K562 (cell line): ENCODE data around the gene RILP. TPM values are rescaled to one million over a fixed set of nuclear protein-coding genes. Genes with fewer than 3 reads are reported as not detected.

Experiments used
- ADNP ChIP-seq: fragments of 200-800 bp; sonication (Bioruptor generic); IDR thresholded peaks from 2 replicates; pipeline ENCODE4 v1.6.1; 2016; ENCODE audit warnings: missing genetic modification characterization, missing compliant biosample characterization
- ARHGAP35 ChIP-seq: fragments of 450-650 bp; IDR thresholded peaks from 2 replicates; pipeline ENCODE4 v1.6.1; 2018; ENCODE audit not compliant: partially characterized antibody
- CBX2 ChIP-seq: fragments of 200-600 bp; sonication (generic); IDR thresholded peaks from one replicate; pipeline ENCODE4 v1.6.1; 2012; ENCODE audit warnings: mild to moderate bottlenecking, low read length, inconsistent platforms; ENCODE audit not compliant: insufficient read depth, poor library complexity, severe bottlenecking
- CHAMP1 ChIP-seq: fragments of 450-650 bp; IDR thresholded peaks from 2 replicates; pipeline ENCODE4 v1.6.1; 2016; ENCODE audit warnings: mild to moderate bottlenecking
- EZH2 ChIP-seq: IDR thresholded peaks from 2 replicates; pipeline ENCODE4 v1.6.1; 2012; ENCODE audit warnings: low read depth, mild to moderate bottlenecking, inconsistent platforms, low read length, borderline replicate concordance
- HDAC2 ChIP-seq: fragments of 450-650 bp; IDR thresholded peaks from 2 replicates; pipeline ENCODE4 v1.6.1; 2016; ENCODE audit warnings: mild to moderate bottlenecking
- HDAC3 ChIP-seq: fragments of 450-650 bp; IDR thresholded peaks from 2 replicates; pipeline ENCODE4 v1.6.1; 2018; ENCODE audit warnings: borderline replicate concordance, mild to moderate bottlenecking, moderate library complexity; ENCODE audit not compliant: partially characterized antibody
- KLF13 ChIP-seq: fragments of 450-650 bp; IDR thresholded peaks from 2 replicates; pipeline ENCODE4 v1.6.1; 2016; ENCODE audit warnings: missing genetic modification characterization, low read depth, mild to moderate bottlenecking, missing compliant biosample characterization, moderate library complexity, borderline replicate concordance
- NFYB ChIP-seq: IDR thresholded peaks from 2 replicates; pipeline ENCODE4 v1.6.1; 2011; ENCODE audit warnings: mild to moderate bottlenecking, moderate library complexity; ENCODE audit not compliant: insufficient read length; ENCODE audit errors: extremely low read depth
- NR1H2 ChIP-seq: sonication (generic); formaldehyde crosslinking; IDR thresholded peaks from 2 replicates; pipeline ENCODE4 v1.4.0; 2020; ENCODE audit warnings: mild to moderate bottlenecking, missing genetic modification reagents
- PKNOX1 ChIP-seq: fragments of 450-650 bp; IDR thresholded peaks from 2 replicates; pipeline ENCODE4 v1.6.1; 2016
- PTBP1 ChIP-seq: fragments of 200-400 bp; formaldehyde crosslinking; IDR thresholded peaks from 2 replicates; pipeline ENCODE4 v1.6.1; 2017; ENCODE audit warnings: low read depth, low read length
- RFX1 ChIP-seq: fragments of 450-650 bp; IDR thresholded peaks from 2 replicates; pipeline ENCODE4 v1.6.1; 2016; ENCODE audit warnings: mild to moderate bottlenecking, moderate library complexity
- SETDB1 ChIP-seq: IDR thresholded peaks from one replicate; pipeline ENCODE4 v1.6.1; 2012; ENCODE audit warnings: low read length, control low read depth, inconsistent platforms
- STAT5B ChIP-seq: fragments of 250-450 bp; sonication (Bioruptor Pico); IDR thresholded peaks from 2 replicates; pipeline ENCODE4 v1.8.0; 2021; ENCODE audit warnings: mild to moderate bottlenecking, inconsistent platforms
- SUPT5H ChIP-seq: fragments of 450-650 bp; IDR thresholded peaks from 2 replicates; pipeline ENCODE4 v1.6.1; 2016
- ZBTB12 ChIP-seq: fragments of 250-450 bp; sonication (Bioruptor Pico); IDR thresholded peaks from 2 replicates; pipeline ENCODE4 v1.4.0; 2020
- ZNF57 ChIP-seq: fragments of 450-650 bp; formaldehyde crosslinking; IDR thresholded peaks from 2 replicates; pipeline ENCODE4 v1.4.0; 2020; ENCODE audit warnings: mild to moderate bottlenecking, moderate library complexity
- ZNF609 ChIP-seq: sonication (generic); formaldehyde crosslinking; IDR thresholded peaks from 2 replicates; pipeline ENCODE4 v1.8.1; 2023; ENCODE audit warnings: missing genetic modification reagents, mild to moderate bottlenecking, borderline replicate concordance
- polyA plus RNA-seq, 8 experiments: library from polyadenylated mRNA; depleted of rRNA in 4 of 8; stranded (reverse) in 5 of 8; unstranded in 3 of 8; fragments of >200 nt; fragmentation: Nextera tagmentation in 2 of 8; fragmentation: Illumina TruSeq in 1 of 8; extraction: Ambion mirVana in 2 of 8; extraction: Trizol in 1 of 8; gene quantifications; 2 replicates each; pipeline versions ENCODE4 v1.2.1 to v1.2.3, GENCODE V29; 2011 to 2014; ENCODE audit warnings: inconsistent platforms in 1 of 8, missing spikeins in 1 of 8
- total RNA-seq, 7 experiments: library from RNA; depleted of rRNA in 6 of 7; stranded (reverse); fragments of >200 nt in 6 of 7; fragmentation: Illumina TruSeq in 2 of 7; extraction: Trizol in 2 of 7; gene quantifications; 2 replicates each; pipeline versions ENCODE4 v1.2.1 to v1.2.3, GENCODE V29; 2011 to 2021; ENCODE audit warnings: low replicate concordance in 1 of 7

Gene RILP
- total and polyA plus RNA-seq, 9 of the 15 experiments (the other 6 are each of a cell fraction or from before 2014, with no cell fraction given): 0.75 to 54.9 (median 27.8) TPM

- TF ChIP-seq CHAMP1 (no peak), SUPT5H (peak; percentile 89), ZNF609 (CRISPR knock-in tag) (no peak), PKNOX1 (peak; percentile 98), CBX2 (no peak), ARHGAP35 (no peak), NR1H2 (CRISPR knock-in tag) (no peak), PTBP1 (no peak), ZNF57 (CRISPR knock-in tag) (no peak), NFYB (peak; percentile 62), RFX1 (no peak), ZBTB12 (CRISPR knock-in tag) (no peak), HDAC2 (no peak), EZH2 (no peak), KLF13 (tag) (0 out of 2 replicates have a peak, but pooled peaks have one; percentile 19), ADNP (no peak), SETDB1 (no peak), STAT5B (CRISPR knock-in tag) (no peak), HDAC3 (no peak)
Measured at GRCh38 chr17:1684378-1685189, 34.9 kb upstream of the RILP start, which contains the start of gene PRPF8 (continued).
